ENCODE measurements around the gene IGFBP7.

The IGFBP7 gene

GRCh38 chr4:57094832-57095223, 15.4 kb downstream of the IGFBP7 start:
- DNase-seq, result no peak

- DNase-seq, result no peak
Observed at GRCh38 chr4:57093845-57094831, 16.0 kb downstream of the IGFBP7 start.

- DNase-seq, result no peak
Observed at GRCh38 chr4:57091657-57092162, 18.5 kb downstream of the IGFBP7 start.

GRCh38 chr4:57090079-57090478, 20.1 kb downstream of the IGFBP7 start:
- DNase-seq, result no peak

- DNase-seq, result no peak
Observed at GRCh38 chr4:57089549-57089948, 20.6 kb downstream of the IGFBP7 start.

GRCh38 chr4:57086031-57086723, 24.0 kb downstream of the IGFBP7 start:
- DNase-seq, result no peak

GRCh38 chr4:57085278-57085677, 24.9 kb downstream of the IGFBP7 start:
- DNase-seq, result no peak

GRCh38 chr4:57084360-57084759, 25.8 kb downstream of the IGFBP7 start:
- DNase-seq, result no peak

GRCh38 chr4:57083090-57083489, 27.1 kb downstream of the IGFBP7 start:
- DNase-seq, result no peak

- DNase-seq, result no peak
Observed at GRCh38 chr4:57081651-57082621, 28.2 kb downstream of the IGFBP7 start.

- no peak for DNase-seq
Observed at GRCh38 chr4:57080781-57081650, 29.2 kb downstream of the IGFBP7 start.

- no peak for DNase-seq
Observed at GRCh38 chr4:57078685-57079521, 31.3 kb downstream of the IGFBP7 start.

- no peak for DNase-seq
Observed at GRCh38 chr4:57077550-57078343, 32.4 kb downstream of the IGFBP7 start.

GRCh38 chr4:57076646-57077045, 33.5 kb downstream of the IGFBP7 start:
- no peak for DNase-seq

- no peak for DNase-seq
Observed at GRCh38 chr4:57075367-57075766, 34.8 kb downstream of the IGFBP7 start.

- no peak for DNase-seq
Observed at GRCh38 chr4:57074744-57075143, 35.4 kb downstream of the IGFBP7 start.

GRCh38 chr4:57073559-57073958, 36.6 kb downstream of the IGFBP7 start:
- DNase-seq, result no peak

GRCh38 chr4:57071326-57071725, 38.9 kb downstream of the IGFBP7 start:
- no peak for DNase-seq

GRCh38 chr4:57070461-57070860, 39.7 kb downstream of the IGFBP7 start:
- DNase-seq, result no peak

All from SHP77 (cell line).